ENCODE results near the gene RTKN. TPM values are rescaled to one million over a fixed set of nuclear protein-coding genes. Genes with fewer than 3 reads are reported as not detected.

Gene RTKN
- total and polyA plus RNA-seq, 2 of the 13 experiments (the other 11 are each of a cell fraction or from before 2014, with no cell fraction given), result 159 to 166 TPM

- no peak for TF ChIP-seq PRDM15 (CRISPR knock-in tag; IDR thresholded peaks at IDR 0.05)
- 0 out of 2 replicates have a peak, but pooled peaks have one; percentile 25 for TF ChIP-seq ZNF790 (CRISPR knock-in tag; IDR thresholded peaks at IDR 0.05; ENCODE audit: borderline replicate concordance)
- TF ChIP-seq ZKSCAN5 (CRISPR knock-in tag; IDR thresholded peaks at IDR 0.05), result no peak
These were observed 2.4 kb downstream of the RTKN start (continued) for GRCh38 chr2:74439373-74439772.

GRCh38 chr2:74438248-74438647, 3.5 kb downstream of the RTKN start:
- peaks cover 54% of the 10 kb centered on the region for H3K4me1 ChIP-seq (ENCODE audit: insufficient read depth, low read length)
- FAIRE-seq, result no peak
- no peak overlapping the region for H2AFZ ChIP-seq (ENCODE audit: low read length)
- in situ Hi-C loops (cut with HindIII; ENCODE audit: extremely low pct_ligation_motif_present, low pct_unique_long_range_greater_than_20kb), result no loop called here
- H3K9me3 ChIP-seq (ENCODE audit: low read length), result no peaks in the 10 kb centered on the region
- H3K27me3 ChIP-seq (ENCODE audit: control insufficient read depth in 1 of 2, insufficient read depth in 2 of 2, low read length in 2 of 2), result no peaks in the 10 kb centered on the region; a peak in 1 of 5 replicates
- H3K79me2 ChIP-seq (ENCODE audit: insufficient read depth, low read length), result peaks cover 80% of the 10 kb centered on the region
- WGBS (ENCODE audit: low lambda C conversion rate), result 100% methylated on average over 1 of the region's 1 CpG
- no TSS peak for BruUV-seq (replicated peaks)
- peaks cover 50% of the 10 kb centered on the region for H4K20me1 ChIP-seq (ENCODE audit: insufficient read depth, low read length)
- no peak for DNase-seq (ENCODE audit: low spot score)
- intact Hi-C loops (cut with micrococcal nuclease; ENCODE audit: unreplicated experiment), result no loop called here
- peaks cover 25 to 51% of the 10 kb centered on the region in 2 experiments for H3K36me3 ChIP-seq (replicated peaks in 1 of 2; ENCODE audit: control insufficient read depth in 1 of 2, insufficient read depth in 2 of 2, low read length in 2 of 2)
- no peak overlapping the region for H3K27ac ChIP-seq (ENCODE audit: extremely low read length, insufficient read depth, low read length)
- no peak for ATAC-seq
- CTCF ChIA-PET (ENCODE audit: low intra/inter-chr PET ratio, low total read pairs), result no interaction called here
- H3K4me2 ChIP-seq (ENCODE audit: low read depth, low read length), result peak overlapping the region; percentile 95
- peak overlapping the region in 1 of 3 experiments; percentile 1; a peak in 1 of 6 replicates for H3K4me3 ChIP-seq (replicated peaks in 1 of 3; ENCODE audit: insufficient read depth in 1 of 3, low read depth in 2 of 3, low read length in 3 of 3)
- 0 out of 2 replicates have a peak overlapping the region, but pooled peaks have one; percentile 32 for H3K9ac ChIP-seq (ENCODE audit: insufficient read depth, low read depth, low read length)
- POLR2A ChIA-PET, result interaction anchor here (5.1 to 11.6 kb wide), 2 partner anchors 10 to 18 kb away, joined by 272 to 342 read pairs; partner anchors contain the start of genes INO80B and WBP1
- TF ChIP-seq ZSCAN5A (CRISPR knock-in tag; IDR thresholded peaks at IDR 0.05; ENCODE audit: borderline replicate concordance) (no peak), ZNF619 (CRISPR knock-in tag; IDR thresholded peaks at IDR 0.05) (no peak), ZNF574 (CRISPR knock-in tag; IDR thresholded peaks at IDR 0.05) (no peak), ZNF589 (CRISPR knock-in tag; conservative IDR thresholded peaks at IDR 0.05) (no peak), NCOA1 (CRISPR knock-in tag; IDR thresholded peaks at IDR 0.05) (no peak), HES4 (CRISPR knock-in tag; IDR thresholded peaks at IDR 0.05; ENCODE audit: borderline replicate concordance) (no peak), ZNF501 (CRISPR knock-in tag; IDR thresholded peaks at IDR 0.05) (no peak), RBM22 (optimal IDR thresholded peaks at IDR 0.05; ENCODE audit: low read length) (peak; percentile 11), TIGD3 (CRISPR knock-in tag; IDR thresholded peaks at IDR 0.05; ENCODE audit: borderline replicate concordance) (no peak), TEAD3 (CRISPR knock-in tag; optimal IDR thresholded peaks at IDR 0.05; ENCODE audit: borderline replicate concordance) (no peak), ZNF33B (CRISPR knock-in tag; IDR thresholded peaks at IDR 0.05) (no peak)
